Measurements from ENCODE around the gene CLRN2.

Gene CLRN2

GRCh38 chr4:17514865-17515264 lies at the start of gene CLRN2:
TSS of gene CLRN2 (plus strand) at chr4:17515165. CDS start at chr4:17515267, 102 bp downstream.
- no peak for DNase-seq

- no peak for DNase-seq
These were observed 46.2 kb upstream of the CLRN2 start for GRCh38 chr4:17468619-17469221.

GRCh38 chr4:17469931-17470674 lies 44.9 kb upstream of the CLRN2 start:
- DNase-seq, result no peak

GRCh38 chr4:17475481-17475880 lies 39.5 kb upstream of the CLRN2 start:
- DNase-seq, result no peak

GRCh38 chr4:17476853-17477252 lies 38.1 kb upstream of the CLRN2 start:
- DNase-seq, result no peak

GRCh38 chr4:17477774-17478472 lies 37.0 kb upstream of the CLRN2 start:
- DNase-seq, result no peak

GRCh38 chr4:17480210-17480927 lies 34.6 kb upstream of the CLRN2 start:
- no peak for DNase-seq

GRCh38 chr4:17480955-17481354 lies 34.0 kb upstream of the CLRN2 start:
- DNase-seq, result no peak

GRCh38 chr4:17482716-17483115 lies 32.2 kb upstream of the CLRN2 start:
- no peak for DNase-seq

GRCh38 chr4:17489123-17489522 lies 25.8 kb upstream of the CLRN2 start:
- no peak for DNase-seq

GRCh38 chr4:17489721-17490120 lies 25.2 kb upstream of the CLRN2 start:
- no peak for DNase-seq

- DNase-seq, result no peak
These were observed 24.3 kb upstream of the CLRN2 start for GRCh38 chr4:17490575-17491059.

- no peak for DNase-seq
These were observed 23.8 kb upstream of the CLRN2 start for GRCh38 chr4:17491196-17491595.

- DNase-seq, result no peak
These were observed 22.8 kb upstream of the CLRN2 start for GRCh38 chr4:17492058-17492741.

- DNase-seq, result no peak
These were observed 22.1 kb upstream of the CLRN2 start for GRCh38 chr4:17492876-17493275.

- DNase-seq, result no peak
These were observed 21.3 kb upstream of the CLRN2 start for GRCh38 chr4:17493619-17494018.

- no peak for DNase-seq
These were observed 20.4 kb upstream of the CLRN2 start for GRCh38 chr4:17494258-17495190.

- DNase-seq, result no peak
These were observed 17.0 kb upstream of the CLRN2 start for GRCh38 chr4:17497890-17498523.

- DNase-seq, result no peak
These were observed 14.4 kb upstream of the CLRN2 start for GRCh38 chr4:17500574-17500973.

GRCh38 chr4:17502756-17503155 lies 12.2 kb upstream of the CLRN2 start:
- no peak for DNase-seq

- DNase-seq, result no peak
These were observed 10.9 kb upstream of the CLRN2 start for GRCh38 chr4:17504081-17504480.
